PC-3 (cell line): ENCODE measurements around the gene CHRNB1.

Experiments
- EZH2 ChIP-seq: fragments of 300-600 bp; sonication (generic); IDR thresholded peaks from one replicate; pipeline ENCODE4 v1.6.1; 2017; ENCODE audit warnings: antibody characterized with exemption, mild to moderate bottlenecking, low read length; ENCODE audit not compliant: unreplicated experiment
- EZH2phosphoT487 ChIP-seq: fragments of 300-600 bp; sonication (generic); IDR thresholded peaks from 2 replicates; pipeline ENCODE4 v1.6.1; 2018; ENCODE audit warnings: mild to moderate bottlenecking, antibody characterized with exemption, low read length, borderline replicate concordance
- TF ChIP-seq, protein P1 (sequence below): fragments of 300-600 bp; sonication (generic); conservative IDR thresholded peaks from 2 replicates; pipeline ENCODE4 v1.5.1; 2017; ENCODE audit warnings: antibody characterized with exemption, low read depth, mild to moderate bottlenecking, low read length

DNA sequence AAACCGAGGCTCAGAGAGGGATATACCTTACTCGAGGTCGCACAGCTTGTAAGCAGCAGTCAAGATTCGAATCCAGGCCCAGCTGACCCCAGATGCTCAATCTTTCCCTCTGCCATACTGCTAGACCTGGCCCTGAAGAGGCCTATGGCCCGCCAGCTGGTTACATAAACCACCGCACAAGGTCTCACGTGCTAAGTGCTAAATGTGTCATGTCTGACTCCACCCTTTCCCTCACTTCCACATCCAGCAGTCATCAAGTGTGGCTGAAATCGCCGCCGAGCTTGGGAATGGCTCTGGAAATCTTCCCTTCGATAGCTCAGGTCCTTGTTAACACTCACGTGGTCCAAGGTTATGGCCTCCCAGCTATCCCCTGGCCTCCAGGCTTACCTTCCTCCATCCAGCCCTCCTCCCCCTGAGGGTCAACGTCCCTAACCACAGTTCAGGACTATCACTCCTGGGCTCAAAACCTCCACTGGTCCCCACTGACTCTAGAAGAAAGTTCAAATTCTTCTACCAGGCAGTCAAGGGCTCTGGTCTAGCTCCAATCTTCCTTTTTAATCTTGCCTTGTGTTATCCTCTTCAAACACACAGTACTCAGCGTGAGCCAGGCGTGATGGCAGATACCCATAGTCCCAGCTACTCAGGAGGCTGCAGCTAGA, 31.0 kb downstream of the CHRNB1 start:
- TF ChIP-seq, protein P1, sequence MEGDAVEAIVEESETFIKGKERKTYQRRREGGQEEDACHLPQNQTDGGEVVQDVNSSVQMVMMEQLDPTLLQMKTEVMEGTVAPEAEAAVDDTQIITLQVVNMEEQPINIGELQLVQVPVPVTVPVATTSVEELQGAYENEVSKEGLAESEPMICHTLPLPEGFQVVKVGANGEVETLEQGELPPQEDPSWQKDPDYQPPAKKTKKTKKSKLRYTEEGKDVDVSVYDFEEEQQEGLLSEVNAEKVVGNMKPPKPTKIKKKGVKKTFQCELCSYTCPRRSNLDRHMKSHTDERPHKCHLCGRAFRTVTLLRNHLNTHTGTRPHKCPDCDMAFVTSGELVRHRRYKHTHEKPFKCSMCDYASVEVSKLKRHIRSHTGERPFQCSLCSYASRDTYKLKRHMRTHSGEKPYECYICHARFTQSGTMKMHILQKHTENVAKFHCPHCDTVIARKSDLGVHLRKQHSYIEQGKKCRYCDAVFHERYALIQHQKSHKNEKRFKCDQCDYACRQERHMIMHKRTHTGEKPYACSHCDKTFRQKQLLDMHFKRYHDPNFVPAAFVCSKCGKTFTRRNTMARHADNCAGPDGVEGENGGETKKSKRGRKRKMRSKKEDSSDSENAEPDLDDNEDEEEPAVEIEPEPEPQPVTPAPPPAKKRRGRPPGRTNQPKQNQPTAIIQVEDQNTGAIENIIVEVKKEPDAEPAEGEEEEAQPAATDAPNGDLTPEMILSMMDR: no peak
- no peak for TF ChIP-seq EZH2
- no peak for TF ChIP-seq EZH2phosphoT487
